GM12878 (cell line): Measurements from ENCODE around the gene OGFOD2.

Experiments
- EP300 ChIP-seq, 2 experiments: fragments of 150-350 bp in 1 of 2; IDR thresholded peaks; 2 replicates each; pipeline ENCODE4 v1.6.1; 2011 to 2012; ENCODE audit warnings: low read depth in 2 of 2, low read length in 2 of 2, borderline replicate concordance in 1 of 2, improper control_type of control experiment in 1 of 2, inconsistent platforms in 1 of 2; ENCODE audit not compliant: control insufficient read depth in 1 of 2
- MYC ChIP-seq: IDR thresholded peaks from 2 replicates; pipeline ENCODE4 v1.6.1; 2011; ENCODE audit warnings: mild to moderate bottlenecking, low read length, moderate library complexity, inconsistent platforms; ENCODE audit not compliant: insufficient read depth, insufficient replicate concordance, insufficient read length, severe bottlenecking
- TF ChIP-seq, protein P1 (sequence below), 3 experiments: IDR thresholded peaks in 2 of 3; conservative IDR thresholded peaks in 1 of 3; 2 replicates each; pipeline ENCODE4 v1.5.1; 2011; ENCODE audit warnings: low read depth in 3 of 3, low read length in 3 of 3, mild to moderate bottlenecking in 3 of 3, control low read depth in 2 of 3, moderate library complexity in 2 of 3, inconsistent platforms in 1 of 3, mixed read lengths in 1 of 3; ENCODE audit not compliant: control insufficient read depth in 2 of 3, insufficient read depth in 1 of 3; ENCODE audit errors: extremely low read depth in 1 of 3

DNA sequence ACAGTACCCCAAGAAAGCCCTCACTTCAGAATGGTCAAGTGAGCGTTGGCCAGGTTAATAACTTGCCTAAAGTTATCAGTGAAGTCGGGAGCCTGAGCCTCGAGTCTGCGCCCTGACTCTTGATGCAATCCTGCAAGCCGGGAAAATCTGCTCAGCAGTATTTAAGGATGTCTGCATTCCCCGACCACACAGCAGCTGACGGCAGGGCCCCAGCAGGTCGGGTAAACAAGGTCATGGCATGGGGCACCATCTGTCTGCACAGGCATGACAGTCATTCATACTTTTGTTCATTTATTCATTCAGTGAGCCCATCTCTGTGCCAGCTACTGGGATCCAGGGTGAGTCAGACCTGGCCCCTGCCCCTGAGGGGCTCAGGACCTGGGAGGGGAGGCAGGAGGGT, 19.9 kb upstream of the OGFOD2 start:
- TF ChIP-seq, protein P1, sequence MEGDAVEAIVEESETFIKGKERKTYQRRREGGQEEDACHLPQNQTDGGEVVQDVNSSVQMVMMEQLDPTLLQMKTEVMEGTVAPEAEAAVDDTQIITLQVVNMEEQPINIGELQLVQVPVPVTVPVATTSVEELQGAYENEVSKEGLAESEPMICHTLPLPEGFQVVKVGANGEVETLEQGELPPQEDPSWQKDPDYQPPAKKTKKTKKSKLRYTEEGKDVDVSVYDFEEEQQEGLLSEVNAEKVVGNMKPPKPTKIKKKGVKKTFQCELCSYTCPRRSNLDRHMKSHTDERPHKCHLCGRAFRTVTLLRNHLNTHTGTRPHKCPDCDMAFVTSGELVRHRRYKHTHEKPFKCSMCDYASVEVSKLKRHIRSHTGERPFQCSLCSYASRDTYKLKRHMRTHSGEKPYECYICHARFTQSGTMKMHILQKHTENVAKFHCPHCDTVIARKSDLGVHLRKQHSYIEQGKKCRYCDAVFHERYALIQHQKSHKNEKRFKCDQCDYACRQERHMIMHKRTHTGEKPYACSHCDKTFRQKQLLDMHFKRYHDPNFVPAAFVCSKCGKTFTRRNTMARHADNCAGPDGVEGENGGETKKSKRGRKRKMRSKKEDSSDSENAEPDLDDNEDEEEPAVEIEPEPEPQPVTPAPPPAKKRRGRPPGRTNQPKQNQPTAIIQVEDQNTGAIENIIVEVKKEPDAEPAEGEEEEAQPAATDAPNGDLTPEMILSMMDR (IDR thresholded peaks at IDR 0.05 in 2 of 3, conservative IDR thresholded peaks at IDR 0.05 in 1 of 3; ENCODE audit: control insufficient read depth in 2 of 3, extremely low read depth in 1 of 3, insufficient read depth in 1 of 3, low read depth in 3 of 3, low read length in 3 of 3), result no peak
- no peak for TF ChIP-seq EP300 (IDR thresholded peaks at IDR 0.05; ENCODE audit: borderline replicate concordance in 1 of 2, control insufficient read depth in 1 of 2, low read depth in 2 of 2, low read length in 2 of 2)
- no peak for TF ChIP-seq MYC
